PC-9 (cell line): Measurements from ENCODE around the gene PTPRD. TPM values are rescaled to one million over a fixed set of nuclear protein-coding genes. Genes with fewer than 3 reads are reported as not detected.

Experiments
- BruUV-seq: library from RNA; stranded (reverse); fragments of 400-500 nt; replicated peaks from 2 replicates; lab custom pipeline; 2021; lab: Mats Ljungman, UMichigan
- CTCF ChIA-PET: fragments of 300-600 bp; sonication (Branson Sonifier 250); formaldehyde crosslinking; loops from one replicate; lab custom pipeline; 2022; ENCODE audit warnings: antibody characterized with exemption; lab: Charles Lee
- POLR2A ChIA-PET: fragments of 300-600 bp; sonication (Branson Sonifier 250); formaldehyde crosslinking; loops from one replicate; lab custom pipeline; 2022; ENCODE audit warnings: antibody characterized with exemption; ENCODE audit not compliant: unreplicated experiment; lab: Charles Lee
- DNase-seq, 2 experiments: peaks; one replicate each; pipeline versions ENCODE4 v3.0.0 to v3.0.0-alpha.2; 2015 to 2022; ENCODE audit warnings: mixed read lengths in 1 of 2
- H2AFZ ChIP-seq: fragments of 200-600 bp; sonication (generic); 2 replicates; pipeline ENCODE4 v1.8.1; 2017; ENCODE audit warnings: antibody characterized with exemption
- H3F3A ChIP-seq: fragments of 200-600 bp; sonication (generic); 2 replicates; pipeline ENCODE4 v1.8.1; 2017; ENCODE audit warnings: antibody characterized with exemption, mild to moderate bottlenecking, low read depth; ENCODE audit not compliant: insufficient read depth
- H3K27ac ChIP-seq: fragments of 200-600 bp; sonication (generic); 2 replicates; pipeline ENCODE4 v1.6.1; 2016; ENCODE audit warnings: mixed run types
- H3K27me3 ChIP-seq: fragments of 200-600 bp; sonication (generic); 2 replicates; pipeline ENCODE4 v1.6.1; 2016; ENCODE audit warnings: low read depth, mixed run types; ENCODE audit not compliant: insufficient read depth
- H3K36me3 ChIP-seq: fragments of 200-600 bp; sonication (generic); 2 replicates; pipeline ENCODE4 v1.6.1; 2016; ENCODE audit warnings: low read depth, mixed run types
- H3K4me1 ChIP-seq: fragments of 200-600 bp; sonication (generic); replicated peaks from 2 replicates; pipeline ENCODE4 v1.6.1; 2016; ENCODE audit warnings: mixed run types; ENCODE audit not compliant: insufficient read depth
- H3K4me2 ChIP-seq: fragments of 200-600 bp; sonication (generic); 2 replicates; pipeline ENCODE4 v1.6.1; 2017; ENCODE audit warnings: mixed run types
- H3K4me3 ChIP-seq: fragments of 200-600 bp; sonication (generic); 2 replicates; pipeline ENCODE4 v1.6.1; 2016; ENCODE audit warnings: mixed run types
- H3K79me2 ChIP-seq: fragments of 200-600 bp; sonication (generic); 2 replicates; pipeline ENCODE4 v1.6.1; 2017; ENCODE audit warnings: low read depth, mixed run types
- H3K9me2 ChIP-seq: fragments of 200-600 bp; sonication (generic); 2 replicates; pipeline ENCODE4 v1.8.1; 2017; ENCODE audit warnings: mild to moderate bottlenecking; ENCODE audit not compliant: insufficient read depth
- H3K9me3 ChIP-seq: fragments of 200-600 bp; sonication (generic); 2 replicates; pipeline ENCODE4 v1.8.1; 2016; ENCODE audit warnings: low read depth; ENCODE audit not compliant: insufficient read depth
- H4K20me1 ChIP-seq: fragments of 200-600 bp; sonication (generic); 2 replicates; pipeline ENCODE4 v1.8.1; 2017; ENCODE audit not compliant: insufficient read depth
- EZH2 ChIP-seq: fragments of 200-600 bp; sonication (generic); IDR thresholded peaks from 2 replicates; pipeline ENCODE4 v1.8.0; 2017; ENCODE audit warnings: antibody characterized with exemption, low read depth
- intact Hi-C: fragments of 100-400 bp; cut with micrococcal nuclease; formaldehyde crosslinking; loops from one replicate; pipeline ENCODE4 v1.10.0; 2022; ENCODE audit not compliant: unreplicated experiment
- total RNA-seq: library from RNA; stranded (reverse); gene quantifications from 2 replicates; pipeline ENCODE4 v1.2.3, GENCODE V29; 2021
- TF ChIP-seq, protein P1 (sequence below): fragments of 200-600 bp; sonication (generic); conservative IDR thresholded peaks from 2 replicates; pipeline ENCODE4 v1.6.1; 2017; ENCODE audit warnings: mixed run types, antibody characterized with exemption, mild to moderate bottlenecking, moderate library complexity

The PTPRD gene
- total RNA-seq, 1 experiment from 2014 or later, result not detected

GRCh38 chr9:9603345-9603744 lies 1009.5 kb downstream of the PTPRD start:
- no peaks in the 10 kb centered on the region for H3K27me3 ChIP-seq
- DNase-seq, result no peak
- CTCF ChIA-PET, result no interaction called here
- no peak overlapping the region for H3K4me2 ChIP-seq
- no peak overlapping the region for H2AFZ ChIP-seq
- H3K9me3 ChIP-seq, result no peaks in the 10 kb centered on the region
- no peak overlapping the region for H3K4me3 ChIP-seq
- BruUV-seq, result no TSS peak
- H4K20me1 ChIP-seq, result no peaks in the 10 kb centered on the region
- no peaks in the 10 kb centered on the region for H3K36me3 ChIP-seq
- TF ChIP-seq, protein P1, sequence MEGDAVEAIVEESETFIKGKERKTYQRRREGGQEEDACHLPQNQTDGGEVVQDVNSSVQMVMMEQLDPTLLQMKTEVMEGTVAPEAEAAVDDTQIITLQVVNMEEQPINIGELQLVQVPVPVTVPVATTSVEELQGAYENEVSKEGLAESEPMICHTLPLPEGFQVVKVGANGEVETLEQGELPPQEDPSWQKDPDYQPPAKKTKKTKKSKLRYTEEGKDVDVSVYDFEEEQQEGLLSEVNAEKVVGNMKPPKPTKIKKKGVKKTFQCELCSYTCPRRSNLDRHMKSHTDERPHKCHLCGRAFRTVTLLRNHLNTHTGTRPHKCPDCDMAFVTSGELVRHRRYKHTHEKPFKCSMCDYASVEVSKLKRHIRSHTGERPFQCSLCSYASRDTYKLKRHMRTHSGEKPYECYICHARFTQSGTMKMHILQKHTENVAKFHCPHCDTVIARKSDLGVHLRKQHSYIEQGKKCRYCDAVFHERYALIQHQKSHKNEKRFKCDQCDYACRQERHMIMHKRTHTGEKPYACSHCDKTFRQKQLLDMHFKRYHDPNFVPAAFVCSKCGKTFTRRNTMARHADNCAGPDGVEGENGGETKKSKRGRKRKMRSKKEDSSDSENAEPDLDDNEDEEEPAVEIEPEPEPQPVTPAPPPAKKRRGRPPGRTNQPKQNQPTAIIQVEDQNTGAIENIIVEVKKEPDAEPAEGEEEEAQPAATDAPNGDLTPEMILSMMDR, result no peak
- TF ChIP-seq EZH2, result no peak
- H3K9me2 ChIP-seq, result no peaks in the 10 kb centered on the region
- H3K27ac ChIP-seq, result no peak overlapping the region
- intact Hi-C loops, result no loop called here
- H3F3A ChIP-seq, result no peaks in the 10 kb centered on the region
- H3K79me2 ChIP-seq, result no peaks in the 10 kb centered on the region
- POLR2A ChIA-PET, result no interaction called here
- H3K4me1 ChIP-seq, result no peaks in the 10 kb centered on the region

DNA sequence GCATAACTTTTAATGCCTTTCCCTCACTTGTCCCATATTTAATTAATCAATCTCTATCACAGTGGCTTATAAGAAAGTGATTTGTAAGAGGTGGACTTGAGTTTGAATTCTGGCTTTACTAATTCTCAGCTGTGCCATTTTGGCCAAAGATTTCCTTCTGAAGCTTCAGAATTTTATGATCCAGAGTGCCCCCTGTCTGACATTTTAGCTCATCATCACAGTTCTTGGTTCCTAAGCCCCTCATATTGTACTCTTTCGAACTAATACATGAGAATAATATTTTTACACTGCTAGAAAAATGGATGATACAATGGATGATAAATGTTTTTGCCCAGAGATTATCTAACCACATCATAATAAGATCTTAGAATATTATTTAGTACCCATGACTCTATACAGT lies 1014.1 kb downstream of the PTPRD start:
- Histone ChIP-seq H3K4me3 (no peak overlapping the region), H3K4me1 (no peaks in the 10 kb centered on the region), H3K9me3 (no peaks in the 10 kb centered on the region), H3K4me2 (no peak overlapping the region), H4K20me1 (no peaks in the 10 kb centered on the region), H3K27ac (no peak overlapping the region), H3K27me3 (no peaks in the 10 kb centered on the region), H2AFZ (no peak overlapping the region), H3K36me3 (no peaks in the 10 kb centered on the region), H3K79me2 (no peaks in the 10 kb centered on the region), H3F3A (no peaks in the 10 kb centered on the region), H3K9me2 (no peaks in the 10 kb centered on the region)
- TF ChIP-seq, protein P1, result no peak
- no peak for TF ChIP-seq EZH2
- BruUV-seq, result no TSS peak
- intact Hi-C loops, result no loop called here
- DNase-seq, result no peak
- CTCF ChIA-PET, result no interaction called here
- POLR2A ChIA-PET, result no interaction called here

- Histone ChIP-seq H3K4me2 (no peak overlapping the region), H4K20me1 (no peaks in the 10 kb centered on the region), H3K4me3 (no peak overlapping the region), H2AFZ (no peak overlapping the region), H3K27ac (no peak overlapping the region), H3K9me3 (no peaks in the 10 kb centered on the region), H3K9me2 (no peaks in the 10 kb centered on the region), H3K36me3 (no peaks in the 10 kb centered on the region), H3F3A (no peaks in the 10 kb centered on the region), H3K4me1 (no peaks in the 10 kb centered on the region), H3K27me3 (no peaks in the 10 kb centered on the region), H3K79me2 (no peaks in the 10 kb centered on the region)
- no peak for DNase-seq
- intact Hi-C loops, result no loop called here
- TF ChIP-seq, protein P1, result no peak
- no peak for TF ChIP-seq EZH2
- no TSS peak for BruUV-seq
- POLR2A ChIA-PET, result no interaction called here
- CTCF ChIA-PET, result no interaction called here
Measured at GRCh38 chr9:9592104-9592503, 1020.7 kb downstream of the PTPRD start.
